MM.1S (cell line): Measurements from ENCODE around the gene THOC2.

Source experiments
- DNase-seq: peaks from one replicate; pipeline ENCODE4 v3.0.0-alpha.2; 2015
- H2AFZ ChIP-seq: fragments of 300-600 bp; sonication (generic); 2 replicates; pipeline ENCODE4 v1.6.0; 2016; ENCODE audit warnings: antibody characterized with exemption, low read length
- H3F3A ChIP-seq: fragments of 300-600 bp; sonication (generic); 2 replicates; pipeline ENCODE4 v1.6.1; 2016; ENCODE audit warnings: mild to moderate bottlenecking, antibody characterized with exemption, low read length, moderate library complexity, mixed read lengths; ENCODE audit not compliant: insufficient read depth
- H3K27ac ChIP-seq: fragments of 300-600 bp; sonication (generic); 2 replicates; pipeline ENCODE4 v1.5.1; 2016; ENCODE audit warnings: mild to moderate bottlenecking, low read length
- H3K27me3 ChIP-seq: fragments of 300-600 bp; sonication (generic); replicated peaks from 2 replicates; pipeline ENCODE4 v1.6.0; 2016; ENCODE audit warnings: low read length; ENCODE audit not compliant: insufficient read depth
- H3K36me3 ChIP-seq: fragments of 300-600 bp; sonication (generic); replicated peaks from 2 replicates; pipeline ENCODE4 v1.6.1; 2016; ENCODE audit warnings: mild to moderate bottlenecking, low read length, mixed read lengths; ENCODE audit not compliant: insufficient read depth
- H3K4me1 ChIP-seq: fragments of 300-600 bp; sonication (generic); 2 replicates; pipeline ENCODE4 v1.6.1; 2016; ENCODE audit warnings: low read length, mixed read lengths
- H3K4me2 ChIP-seq: fragments of 300-600 bp; sonication (generic); 2 replicates; pipeline ENCODE4 v1.6.0; 2016; ENCODE audit warnings: low read depth, low read length
- H3K4me3 ChIP-seq: fragments of 300-600 bp; sonication (generic); 2 replicates; pipeline ENCODE4 v1.5.1; 2016; ENCODE audit warnings: low read length, mixed read lengths
- H3K79me2 ChIP-seq: fragments of 300-600 bp; sonication (generic); 2 replicates; pipeline ENCODE4 v1.6.1; 2016; ENCODE audit warnings: mixed run types, low read length, mixed read lengths
- H3K9ac ChIP-seq: fragments of 300-600 bp; sonication (generic); 2 replicates; pipeline ENCODE4 v1.6.1; 2016; ENCODE audit warnings: low read length, mixed read lengths
- H3K9me2 ChIP-seq: fragments of 300-600 bp; sonication (generic); replicated peaks from 2 replicates; pipeline ENCODE4 v1.6.1; 2016; ENCODE audit warnings: mild to moderate bottlenecking, low read length, mixed read lengths; ENCODE audit not compliant: insufficient read depth
- H3K9me3 ChIP-seq: fragments of 300-600 bp; sonication (generic); replicated peaks from 2 replicates; pipeline ENCODE4 v1.6.1; 2016; ENCODE audit warnings: mild to moderate bottlenecking, low read length, mixed read lengths; ENCODE audit not compliant: insufficient read depth
- H4K20me1 ChIP-seq: fragments of 300-600 bp; sonication (generic); 2 replicates; pipeline ENCODE4 v1.6.1; 2016; ENCODE audit warnings: mild to moderate bottlenecking, low read length, moderate library complexity, mixed read lengths; ENCODE audit not compliant: insufficient read depth
- CTCF ChIP-seq: fragments of 300-600 bp; sonication (generic); IDR thresholded peaks from 2 replicates; pipeline ENCODE4 v1.5.1; 2016; ENCODE audit warnings: antibody characterized with exemption, low read length, mixed read lengths
- EZH2 ChIP-seq: fragments of 300-600 bp; sonication (generic); optimal IDR thresholded peaks from 2 replicates; pipeline ENCODE3; 2017; ENCODE audit warnings: low read depth, mild to moderate bottlenecking, antibody characterized with exemption, low read length, mixed read lengths
- EZH2phosphoT487 ChIP-seq: fragments of 300-600 bp; sonication (generic); IDR thresholded peaks from 2 replicates; pipeline ENCODE4 v1.6.1; 2018; ENCODE audit warnings: antibody characterized with exemption, low read length

THOC2 gene

GRCh38 chrX:123562342-123563146 is 170.3 kb downstream of the THOC2 start:
- no peaks in the 10 kb centered on the region for H3K9me2 ChIP-seq
- H4K20me1 ChIP-seq: no peaks in the 10 kb centered on the region
- no peaks in the 10 kb centered on the region for H3F3A ChIP-seq
- H3K27ac ChIP-seq: no peak overlapping the region
- no peak for DNase-seq
- H3K4me3 ChIP-seq: no peak overlapping the region
- H3K9ac ChIP-seq: no peak overlapping the region
- no peak for TF ChIP-seq EZH2phosphoT487
- TF ChIP-seq EZH2: no peak
- no peak for TF ChIP-seq CTCF
- H3K4me1 ChIP-seq: no peaks in the 10 kb centered on the region
- H3K36me3 ChIP-seq: no peaks in the 10 kb centered on the region
- H3K27me3 ChIP-seq: no peaks in the 10 kb centered on the region
- no peak overlapping the region for H2AFZ ChIP-seq
- no peak overlapping the region for H3K4me2 ChIP-seq
- no peaks in the 10 kb centered on the region for H3K79me2 ChIP-seq
- H3K9me3 ChIP-seq: no peaks in the 10 kb centered on the region

- no peaks in the 10 kb centered on the region for H3K27me3 ChIP-seq
Observed at GRCh38 chrX:123561439-123562215, 171.2 kb downstream of the THOC2 start.

GRCh38 chrX:123550829-123551228 is 182.0 kb downstream of the THOC2 start:
- Histone ChIP-seq H3K4me3 (no peak overlapping the region), H3K9me2 (no peaks in the 10 kb centered on the region), H3K4me2 (no peak overlapping the region), H2AFZ (no peak overlapping the region), H3K9me3 (no peaks in the 10 kb centered on the region), H3F3A (no peaks in the 10 kb centered on the region), H3K27ac (no peak overlapping the region), H3K9ac (no peak overlapping the region), H3K36me3 (no peaks in the 10 kb centered on the region), H3K27me3 (no peaks in the 10 kb centered on the region), H4K20me1 (no peaks in the 10 kb centered on the region), H3K79me2 (no peaks in the 10 kb centered on the region), H3K4me1 (no peaks in the 10 kb centered on the region)
- no peak for DNase-seq
- TF ChIP-seq CTCF (no peak), EZH2 (no peak), EZH2phosphoT487 (no peak)

More at GRCh38 chrX:123561439-123562215, 171.2 kb downstream of the THOC2 start:
- H3K4me3 ChIP-seq: no peak overlapping the region
- no peaks in the 10 kb centered on the region for H3K79me2 ChIP-seq
- DNase-seq: no peak
- no peaks in the 10 kb centered on the region for H3K9me3 ChIP-seq
- no peaks in the 10 kb centered on the region for H3K4me1 ChIP-seq
- no peaks in the 10 kb centered on the region for H3K9me2 ChIP-seq
- H3K4me2 ChIP-seq: no peak overlapping the region
- H2AFZ ChIP-seq: no peak overlapping the region
- H4K20me1 ChIP-seq: no peaks in the 10 kb centered on the region
- H3K27ac ChIP-seq: no peak overlapping the region
- no peaks in the 10 kb centered on the region for H3K36me3 ChIP-seq
- no peak overlapping the region for H3K9ac ChIP-seq
- no peaks in the 10 kb centered on the region for H3F3A ChIP-seq
- no peak for TF ChIP-seq CTCF
- no peak for TF ChIP-seq EZH2
- TF ChIP-seq EZH2phosphoT487: no peak
